PC-3 (cell line): Measurements from ENCODE around the gene IGFBP1. TPM values are rescaled to one million over a fixed set of nuclear protein-coding genes. Genes with fewer than 3 reads are reported as not detected.
A peak's percentile ranks its signal among the peaks of the same experiment; 100 is the strongest.

Source experiments
- ATAC-seq: fragments of 200-7000 bp; cut with Tn5 transposase; 2 replicates; pipeline ENCODE4 v1.9.1; 2020; ENCODE audit warnings: mild to moderate bottlenecking, moderate library complexity
- BruUV-seq: library from RNA; stranded (reverse); fragments of 400-500 nt; replicated peaks from 2 replicates; lab custom pipeline; 2021; lab: Mats Ljungman, UMichigan
- CTCF ChIA-PET: fragments of 300-600 bp; sonication (Branson Sonifier 250); formaldehyde crosslinking; loops from one replicate; lab custom pipeline; 2022; ENCODE audit warnings: antibody characterized with exemption; lab: Charles Lee
- POLR2A ChIA-PET: fragments of 300-600 bp; sonication (Branson Sonifier 250); formaldehyde crosslinking; loops from one replicate; lab custom pipeline; 2022; ENCODE audit warnings: antibody characterized with exemption; ENCODE audit not compliant: unreplicated experiment; lab: Charles Lee
- DNase-seq: peaks from one replicate; pipeline ENCODE4 v3.0.0-alpha.2; 2015
- H2AFZ ChIP-seq: fragments of 300-600 bp; sonication (generic); 2 replicates; pipeline ENCODE4 v1.6.0; 2016; ENCODE audit warnings: antibody characterized with exemption, low read length
- H3F3A ChIP-seq: fragments of 300-600 bp; sonication (generic); one replicate; pipeline ENCODE4 v1.6.0; 2017; ENCODE audit warnings: antibody characterized with exemption, low read length, control low read depth, mild to moderate bottlenecking; ENCODE audit not compliant: unreplicated experiment
- H3K27ac ChIP-seq: fragments of 300-600 bp; sonication (generic); 2 replicates; pipeline ENCODE4 v1.5.1; 2016; ENCODE audit warnings: mild to moderate bottlenecking, low read length
- H3K27me3 ChIP-seq: fragments of 300-600 bp; sonication (generic); 2 replicates; pipeline ENCODE4 v1.6.1; 2016; ENCODE audit warnings: low read length, mixed read lengths
- H3K36me3 ChIP-seq: fragments of 300-600 bp; sonication (generic); 2 replicates; pipeline ENCODE4 v1.6.1; 2016; ENCODE audit warnings: low read depth, mixed run types, low read length, mixed read lengths
- H3K4me1 ChIP-seq: fragments of 300-600 bp; sonication (generic); 2 replicates; pipeline ENCODE4 v1.5.1; 2016; ENCODE audit warnings: low read length; ENCODE audit not compliant: insufficient read depth
- H3K4me2 ChIP-seq: fragments of 300-600 bp; sonication (generic); 2 replicates; pipeline ENCODE4 v1.6.0; 2016; ENCODE audit warnings: low read length
- H3K4me3 ChIP-seq: fragments of 300-600 bp; sonication (generic); 2 replicates; pipeline ENCODE4 v1.5.1; 2016; ENCODE audit warnings: mild to moderate bottlenecking, low read length, mixed read lengths
- H3K79me2 ChIP-seq: fragments of 300-600 bp; sonication (generic); 2 replicates; pipeline ENCODE4 v1.6.1; 2017; ENCODE audit warnings: low read length, mixed read lengths
- H3K9ac ChIP-seq: fragments of 300-600 bp; sonication (generic); 2 replicates; pipeline ENCODE4 v1.6.0; 2016; ENCODE audit warnings: mild to moderate bottlenecking, low read length
- H3K9me2 ChIP-seq: fragments of 300-600 bp; sonication (generic); replicated peaks from 2 replicates; pipeline ENCODE4 v1.6.1; 2016; ENCODE audit warnings: mixed run types, low read length, mixed read lengths
- H3K9me3 ChIP-seq: fragments of 300-600 bp; sonication (generic); 2 replicates; pipeline ENCODE4 v1.6.1; 2016; ENCODE audit warnings: low read length, mixed read lengths
- H4K20me1 ChIP-seq: fragments of 300-600 bp; sonication (generic); 2 replicates; pipeline ENCODE4 v1.6.1; 2016; ENCODE audit warnings: low read length, mixed read lengths
- EZH2 ChIP-seq: fragments of 300-600 bp; sonication (generic); IDR thresholded peaks from one replicate; pipeline ENCODE4 v1.6.1; 2017; ENCODE audit warnings: antibody characterized with exemption, mild to moderate bottlenecking, low read length; ENCODE audit not compliant: unreplicated experiment
- EZH2phosphoT487 ChIP-seq: fragments of 300-600 bp; sonication (generic); IDR thresholded peaks from 2 replicates; pipeline ENCODE4 v1.6.1; 2018; ENCODE audit warnings: mild to moderate bottlenecking, antibody characterized with exemption, low read length, borderline replicate concordance
- intact Hi-C: fragments of 100-400 bp; cut with micrococcal nuclease; formaldehyde crosslinking; loops from 2 replicates; pipeline ENCODE4 v1.9.0; 2023
- total RNA-seq: library from RNA; depleted of rRNA; stranded (reverse); fragments of >200 nt; gene quantifications from 2 replicates; pipeline ENCODE4 v1.2.3, GENCODE V29; 2014
- TF ChIP-seq, protein P1 (sequence below): fragments of 300-600 bp; sonication (generic); conservative IDR thresholded peaks from 2 replicates; pipeline ENCODE4 v1.5.1; 2017; ENCODE audit warnings: antibody characterized with exemption, low read depth, mild to moderate bottlenecking, low read length

The IGFBP1 gene
- total RNA-seq, 1 experiment from 2014 or later = 1.5 TPM

DNA sequence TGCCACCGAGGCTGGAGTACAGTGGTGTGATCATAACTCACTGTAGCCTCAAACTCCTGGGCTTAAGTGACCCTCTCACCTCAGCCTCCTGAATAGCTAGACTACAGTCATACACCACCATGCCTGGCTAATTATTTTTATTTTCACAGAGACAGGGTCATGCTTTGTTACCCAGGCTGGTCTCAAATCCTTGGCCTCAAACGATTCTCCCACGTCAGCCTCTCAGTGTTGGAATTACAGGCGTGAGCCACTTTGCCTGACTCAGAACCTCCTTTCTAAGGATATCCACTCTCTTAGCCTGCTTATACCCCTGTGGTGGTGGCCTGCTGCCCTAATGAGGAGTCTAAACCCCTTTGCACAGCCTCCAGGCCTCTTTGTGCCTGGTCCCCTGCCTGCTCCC, 4.2 kb upstream of the IGFBP1 start:
- Histone ChIP-seq H3F3A (no peaks in the 10 kb centered on the region), H3K36me3 (no peaks in the 10 kb centered on the region), H3K9me3 (no peaks in the 10 kb centered on the region), H2AFZ (no peak overlapping the region), H4K20me1 (no peaks in the 10 kb centered on the region), H3K79me2 (0 out of 2 replicates have a peak, but pooled peaks cover 5% of the 10 kb centered on the region), H3K4me3 (no peak overlapping the region), H3K27me3 (no peaks in the 10 kb centered on the region), H3K4me1 (peaks cover 39% of the 10 kb centered on the region), H3K9me2 (no peaks in the 10 kb centered on the region), H3K9ac (no peak overlapping the region), H3K4me2 (no peak overlapping the region), H3K27ac (no peak overlapping the region)
- DNase-seq (no peak), ATAC-seq (no peak)
- intact Hi-C loops = loop anchor here (10.0 kb wide), 1 partner anchor 661 kb away; no protein-coding TSS in a partner anchor
- ChIA-PET CTCF (no interaction called here), POLR2A (no interaction called here)
- BruUV-seq = no TSS peak
- no peak for TF ChIP-seq EZH2phosphoT487
- TF ChIP-seq EZH2 = no peak
- TF ChIP-seq, protein P1, sequence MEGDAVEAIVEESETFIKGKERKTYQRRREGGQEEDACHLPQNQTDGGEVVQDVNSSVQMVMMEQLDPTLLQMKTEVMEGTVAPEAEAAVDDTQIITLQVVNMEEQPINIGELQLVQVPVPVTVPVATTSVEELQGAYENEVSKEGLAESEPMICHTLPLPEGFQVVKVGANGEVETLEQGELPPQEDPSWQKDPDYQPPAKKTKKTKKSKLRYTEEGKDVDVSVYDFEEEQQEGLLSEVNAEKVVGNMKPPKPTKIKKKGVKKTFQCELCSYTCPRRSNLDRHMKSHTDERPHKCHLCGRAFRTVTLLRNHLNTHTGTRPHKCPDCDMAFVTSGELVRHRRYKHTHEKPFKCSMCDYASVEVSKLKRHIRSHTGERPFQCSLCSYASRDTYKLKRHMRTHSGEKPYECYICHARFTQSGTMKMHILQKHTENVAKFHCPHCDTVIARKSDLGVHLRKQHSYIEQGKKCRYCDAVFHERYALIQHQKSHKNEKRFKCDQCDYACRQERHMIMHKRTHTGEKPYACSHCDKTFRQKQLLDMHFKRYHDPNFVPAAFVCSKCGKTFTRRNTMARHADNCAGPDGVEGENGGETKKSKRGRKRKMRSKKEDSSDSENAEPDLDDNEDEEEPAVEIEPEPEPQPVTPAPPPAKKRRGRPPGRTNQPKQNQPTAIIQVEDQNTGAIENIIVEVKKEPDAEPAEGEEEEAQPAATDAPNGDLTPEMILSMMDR = no peak

DNA sequence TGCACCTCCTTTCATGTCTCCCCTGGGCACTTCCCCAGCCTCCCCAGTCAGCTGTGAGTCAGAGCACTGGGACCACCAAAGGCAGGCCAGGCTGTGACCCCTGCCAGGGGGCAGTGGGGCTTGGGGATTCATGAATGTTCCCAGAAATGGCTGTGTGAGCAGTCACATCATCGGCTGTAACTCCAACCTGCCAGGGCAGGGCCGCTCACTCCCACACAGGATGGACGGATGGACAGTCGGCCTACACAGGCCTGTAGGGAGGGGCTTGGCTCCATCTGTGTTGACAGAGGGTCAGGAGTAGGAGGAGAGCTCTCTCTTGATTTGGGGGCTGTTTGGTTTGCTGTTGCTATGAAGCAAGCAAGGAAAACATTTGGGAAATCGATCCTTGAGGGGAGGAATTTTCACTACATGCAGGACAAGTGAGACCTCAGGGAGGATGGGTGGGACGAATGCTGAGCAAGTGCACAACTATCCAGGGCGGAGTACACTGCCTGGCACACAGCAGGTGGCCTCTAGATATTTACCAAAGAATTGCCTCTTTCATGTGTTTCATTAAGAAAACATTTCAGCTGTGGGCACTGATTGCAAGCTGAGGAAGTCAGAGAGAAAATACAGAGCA, 2.9 kb upstream of the IGFBP1 start:
- Histone ChIP-seq H3K9me2 (no peaks in the 10 kb centered on the region), H3K4me2 (peak overlapping the region; percentile 37), H3K27ac (peak overlapping the region; percentile 37), H2AFZ (peak overlapping the region; percentile 53), H3K27me3 (no peaks in the 10 kb centered on the region), H3K4me3 (no peak overlapping the region), H3F3A (no peaks in the 10 kb centered on the region), H3K9me3 (no peaks in the 10 kb centered on the region), H3K79me2 (0 out of 2 replicates have a peak, but pooled peaks cover 5% of the 10 kb centered on the region), H3K4me1 (peaks cover 41% of the 10 kb centered on the region), H4K20me1 (no peaks in the 10 kb centered on the region), H3K9ac (no peak overlapping the region), H3K36me3 (no peaks in the 10 kb centered on the region)
- POLR2A ChIA-PET = interaction anchor here (0.6 kb wide), 1 partner anchor 15 kb away, joined by 6 read pairs; no protein-coding TSS in a partner anchor
- DNase-seq (peak; percentile 84), ATAC-seq (peak; percentile 82)
- TF ChIP-seq, protein P1 = no peak
- TF ChIP-seq EZH2 (no peak), EZH2phosphoT487 (no peak)
- intact Hi-C loops = loop anchor here (1.0 to 10.0 kb wide), 2 partner anchors 15 to 659 kb away; no protein-coding TSS in a partner anchor
- BruUV-seq = no TSS peak
- CTCF ChIA-PET = interaction anchor here (0.6 to 1.0 kb wide), 2 partner anchors 16 to 23 kb away, joined by 3 to 4 read pairs; no protein-coding TSS in a partner anchor
